ENCODE measurements around the gene APOBEC3F. TPM values are rescaled to one million over a fixed set of nuclear protein-coding genes. Genes with fewer than 3 reads are reported as not detected.

Gene APOBEC3F
- polyA plus RNA-seq, 1 of the 3 experiments (the other 2 are of a cell fraction): 3.8 TPM

GRCh38 chr22:39084666-39085065 is 44.0 kb downstream of the APOBEC3F start (continued):
- TF ChIP-seq USF1 (IDR thresholded peaks at IDR 0.05; ENCODE audit: borderline replicate concordance, low read depth): no peak
- no peak for TF ChIP-seq GATA2 (CRISPR knock-in tag; IDR thresholded peaks at IDR 0.05)
- no peak for TF ChIP-seq JUND (IDR thresholded peaks at IDR 0.05)
- TF ChIP-seq, protein P1, sequence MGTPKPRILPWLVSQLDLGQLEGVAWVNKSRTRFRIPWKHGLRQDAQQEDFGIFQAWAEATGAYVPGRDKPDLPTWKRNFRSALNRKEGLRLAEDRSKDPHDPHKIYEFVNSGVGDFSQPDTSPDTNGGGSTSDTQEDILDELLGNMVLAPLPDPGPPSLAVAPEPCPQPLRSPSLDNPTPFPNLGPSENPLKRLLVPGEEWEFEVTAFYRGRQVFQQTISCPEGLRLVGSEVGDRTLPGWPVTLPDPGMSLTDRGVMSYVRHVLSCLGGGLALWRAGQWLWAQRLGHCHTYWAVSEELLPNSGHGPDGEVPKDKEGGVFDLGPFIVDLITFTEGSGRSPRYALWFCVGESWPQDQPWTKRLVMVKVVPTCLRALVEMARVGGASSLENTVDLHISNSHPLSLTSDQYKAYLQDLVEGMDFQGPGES (IDR thresholded peaks at IDR 0.05; ENCODE audit: low read depth, low read length): no peak
- no peak for TF ChIP-seq RAD21 (IDR thresholded peaks at IDR 0.05; ENCODE audit: low read length)
- TF ChIP-seq SMC3 (IDR thresholded peaks at IDR 0.05; ENCODE audit: low read depth, low read length): no peak

DNA sequence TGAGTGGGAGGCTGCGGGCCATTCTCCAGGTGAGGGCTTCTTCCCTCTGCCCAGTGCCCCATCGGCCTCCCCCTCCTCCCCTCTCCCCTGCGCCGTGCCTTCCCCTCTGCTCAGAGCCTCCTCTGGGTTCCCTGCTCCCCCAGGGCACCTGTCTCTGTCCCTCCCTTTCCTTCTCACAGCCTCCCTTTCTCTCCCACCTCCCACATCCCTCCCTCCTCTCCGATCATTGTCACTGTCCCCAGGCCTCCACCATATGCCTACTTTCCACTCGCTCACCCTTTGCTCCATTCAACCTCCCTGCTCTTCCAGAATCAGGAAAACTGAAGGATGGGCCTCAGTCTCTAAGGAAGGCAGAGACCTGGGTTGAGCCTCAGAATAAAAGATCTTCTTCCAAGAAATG is 46.4 kb downstream of the APOBEC3F start:
- no peak overlapping the region for H3K4me2 ChIP-seq
- ChIA-PET POLR2A (no interaction called here), CTCF (interaction anchor here (1.3 kb wide), 1 partner anchor 217 kb away, joined by 4 read pairs; no protein-coding TSS in a partner anchor)

More for the DNA sequence above, 46.4 kb downstream of the APOBEC3F start:
- Histone ChIP-seq H3K36me3 (replicated peaks in 1 of 2; ENCODE audit: control insufficient read depth in 1 of 2, insufficient read depth in 2 of 2, low read length in 1 of 2) (no peaks in the 10 kb centered on the region), H2AFZ (ENCODE audit: low read depth) (no peak overlapping the region), H3K9me3 (no peaks in the 10 kb centered on the region), H3K27me3 (ENCODE audit: insufficient read depth) (no peaks in the 10 kb centered on the region), H3K79me2 (ENCODE audit: insufficient read depth) (no peaks in the 10 kb centered on the region), H3K9me2 (no peaks in the 10 kb centered on the region), H3K27ac (ENCODE audit: low read depth in 2 of 2, low read length in 1 of 2) (no peak overlapping the region), H3K4me1 (ENCODE audit: control insufficient read depth in 1 of 2, insufficient read depth in 2 of 2, low read depth in 1 of 2, low read length in 1 of 2) (peaks cover 0 to 6% of the 10 kb centered on the region in 2 experiments; a peak in 1 of 4 replicates), H3K4me3 (ENCODE audit: low read depth in 2 of 2, low read length in 1 of 2) (no peak overlapping the region), H4K20me1 (ENCODE audit: insufficient read depth) (no peaks in the 10 kb centered on the region), H3K9ac (no peak overlapping the region), H3F3A (replicated peaks; ENCODE audit: insufficient read depth) (no peaks in the 10 kb centered on the region)
- no peak for TF ChIP-seq TCF12 (IDR thresholded peaks at IDR 0.05)
- no peak for TF ChIP-seq MXI1 (IDR thresholded peaks at IDR 0.05; ENCODE audit: low read depth, low read length)
- TF ChIP-seq CTCF (IDR thresholded peaks at IDR 0.05): no peak
- TF ChIP-seq RAD21 (IDR thresholded peaks at IDR 0.05; ENCODE audit: low read length): no peak
- no peak for DNase-seq
- 94% methylated on average over 2 of the region's 6 CpGs for WGBS (ENCODE audit: low lambda C conversion rate)
